Measurements from ENCODE around the gene TOGARAM1. TPM values are rescaled to one million over a fixed set of nuclear protein-coding genes. Genes with fewer than 3 reads are reported as not detected.

Gene TOGARAM1
- total and polyA plus RNA-seq, 2 donors (not counting 3 experiments of a cell fraction or from before 2014, with no cell fraction given): 4.2 to 13.8 TPM

DNA sequence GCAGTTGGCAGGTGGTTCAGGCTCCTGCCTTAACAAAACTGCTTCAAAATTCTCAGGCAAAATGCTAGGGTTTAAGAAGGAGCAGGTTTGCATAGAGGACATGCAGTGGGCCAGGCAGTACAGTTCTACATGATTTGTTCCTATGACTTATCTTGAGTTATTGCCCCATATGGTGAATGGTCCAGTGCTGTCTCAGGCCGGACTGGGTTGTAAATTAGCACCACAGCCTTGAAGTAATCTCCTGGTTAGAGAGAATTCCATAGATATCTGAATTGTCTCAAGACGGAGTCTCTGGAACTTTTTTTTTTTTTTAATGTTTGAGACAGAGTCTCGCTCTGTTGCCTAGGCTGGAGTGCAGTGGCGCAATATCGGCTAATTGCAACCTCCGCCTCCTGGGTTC, 110.1 kb downstream of the TOGARAM1 start:
- no peak for DNase-seq (ENCODE audit: low read depth, low spot score)
- Histone ChIP-seq H3K79me2 (ENCODE audit: control insufficient read depth, insufficient read depth, low read length) (no peaks in the 10 kb centered on the region), H3K4me3 (replicated peaks in 1 of 3; ENCODE audit: insufficient read depth in 1 of 3, low read depth in 1 of 3, low read length in 3 of 3) (no peak overlapping the region), H3K27me3 (ENCODE audit: control insufficient read depth in 2 of 2, insufficient read depth in 2 of 2, low read length in 2 of 2) (no peaks in the 10 kb centered on the region), H3K4me2 (ENCODE audit: insufficient read depth, low read length) (no peak overlapping the region), H3K4me1 (ENCODE audit: control insufficient read depth, extremely low read depth, insufficient read depth, low read length) (no peaks in the 10 kb centered on the region), H3K36me3 (ENCODE audit: control insufficient read depth in 2 of 2, extremely low read depth in 1 of 2, insufficient read depth in 2 of 2, low read length in 2 of 2) (no peaks in the 10 kb centered on the region), H2AFZ (ENCODE audit: low read depth, low read length) (no peak overlapping the region), H3K9me3 (replicated peaks; ENCODE audit: control insufficient read depth, insufficient read depth, low read length) (no peaks in the 10 kb centered on the region), H3K27ac (ENCODE audit: insufficient read depth, low read depth, low read length) (no peak overlapping the region), H4K20me1 (replicated peaks; ENCODE audit: control insufficient read depth, extremely low read depth, insufficient read depth, low read length) (no peaks in the 10 kb centered on the region), H3K9ac (replicated peaks; ENCODE audit: extremely low read depth, insufficient read depth, low read length) (no peak overlapping the region), H3K9me1 (replicated peaks; ENCODE audit: control insufficient read depth, extremely low read depth, insufficient read depth, low read length) (no peaks in the 10 kb centered on the region)
- no peak for TF ChIP-seq FOS (IDR thresholded peaks at IDR 0.05; ENCODE audit: borderline replicate concordance, insufficient read depth, low read length)
- no peak for TF ChIP-seq POLR2A (IDR thresholded peaks at IDR 0.05; ENCODE audit: low read depth, low read length)
- no peak for TF ChIP-seq MYC (IDR thresholded peaks at IDR 0.05; ENCODE audit: low read depth, low read length)
- no peak for TF ChIP-seq EZH2 (IDR thresholded peaks at IDR 0.05; ENCODE audit: borderline replicate concordance, low read depth, low read length, severe bottlenecking)
- TF ChIP-seq POLR2AphosphoS5 (IDR thresholded peaks at IDR 0.05; ENCODE audit: insufficient read depth, low read depth, low read length): no peak
- TF ChIP-seq, protein P1, sequence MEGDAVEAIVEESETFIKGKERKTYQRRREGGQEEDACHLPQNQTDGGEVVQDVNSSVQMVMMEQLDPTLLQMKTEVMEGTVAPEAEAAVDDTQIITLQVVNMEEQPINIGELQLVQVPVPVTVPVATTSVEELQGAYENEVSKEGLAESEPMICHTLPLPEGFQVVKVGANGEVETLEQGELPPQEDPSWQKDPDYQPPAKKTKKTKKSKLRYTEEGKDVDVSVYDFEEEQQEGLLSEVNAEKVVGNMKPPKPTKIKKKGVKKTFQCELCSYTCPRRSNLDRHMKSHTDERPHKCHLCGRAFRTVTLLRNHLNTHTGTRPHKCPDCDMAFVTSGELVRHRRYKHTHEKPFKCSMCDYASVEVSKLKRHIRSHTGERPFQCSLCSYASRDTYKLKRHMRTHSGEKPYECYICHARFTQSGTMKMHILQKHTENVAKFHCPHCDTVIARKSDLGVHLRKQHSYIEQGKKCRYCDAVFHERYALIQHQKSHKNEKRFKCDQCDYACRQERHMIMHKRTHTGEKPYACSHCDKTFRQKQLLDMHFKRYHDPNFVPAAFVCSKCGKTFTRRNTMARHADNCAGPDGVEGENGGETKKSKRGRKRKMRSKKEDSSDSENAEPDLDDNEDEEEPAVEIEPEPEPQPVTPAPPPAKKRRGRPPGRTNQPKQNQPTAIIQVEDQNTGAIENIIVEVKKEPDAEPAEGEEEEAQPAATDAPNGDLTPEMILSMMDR (IDR thresholded peaks at IDR 0.05; ENCODE audit: extremely low read depth in 1 of 2, insufficient read depth in 1 of 2, low read depth in 1 of 2, low read length in 2 of 2): no peak
- dilution Hi-C loops (cut with MboI; ENCODE audit: extremely low pct_ligation_motif_present, low sequenced_read_pairs): no loop called here
- intact Hi-C loops (cut with micrococcal nuclease): no loop called here
- BruUV-seq (replicated peaks): no TSS peak
- CTCF ChIA-PET: interaction anchor here (0.9 to 1.4 kb wide), 2 partner anchors 13 to 158 kb away, joined by 4 to 5 read pairs; no protein-coding TSS in a partner anchor
- POLR2A ChIA-PET: no interaction called here
- FAIRE-seq: no peak

Measured in endothelial cell of umbilical vein (primary cell).